Activated CD4-positive, alpha-beta T cell treated with anti-CD3 and anti-CD28 coated beads for 4 hours (primary cell): ENCODE measurements around the gene BBS9.
"Not testable (repeated sequence)": the region's sequence is repeated elsewhere in the genome, so short reads cannot be mapped to it uniquely, and the experiment has no call there.

ENCODE experiments used
- DNase-seq, 2 donors: peaks; one replicate each; pipeline ENCODE4 v3.0.0-alpha.2; 2020

BBS9 gene

GRCh38 chr7:33201821-33202220 is 72.5 kb downstream of the BBS9 start:
- DNase-seq: no peak

- DNase-seq: no peak
Observed at GRCh38 chr7:33210958-33211357, 81.6 kb downstream of the BBS9 start.

- DNase-seq: no peak
Observed at GRCh38 chr7:33212144-33212543, 82.8 kb downstream of the BBS9 start.

- DNase-seq: no peak
Observed at GRCh38 chr7:33215992-33216391, 86.6 kb downstream of the BBS9 start.

GRCh38 chr7:33217595-33217994 is 88.2 kb downstream of the BBS9 start:
- no peak for DNase-seq

- DNase-seq: not testable (repeated sequence)
Observed at GRCh38 chr7:33218841-33219535, 89.6 kb downstream of the BBS9 start.

- DNase-seq: no peak
Observed at GRCh38 chr7:33220231-33220630, 90.9 kb downstream of the BBS9 start.

GRCh38 chr7:33221390-33221789 is 92.0 kb downstream of the BBS9 start:
- no peak for DNase-seq

- no peak for DNase-seq
Observed at GRCh38 chr7:33232632-33233145, 103.3 kb downstream of the BBS9 start.

- no peak for DNase-seq
Observed at GRCh38 chr7:33233659-33234058, 104.3 kb downstream of the BBS9 start.

- DNase-seq: no peak
Observed at GRCh38 chr7:33237036-33237435, 107.7 kb downstream of the BBS9 start.

- DNase-seq: no peak
Observed at GRCh38 chr7:33243319-33243881, 114.0 kb downstream of the BBS9 start.

- no peak for DNase-seq
Observed at GRCh38 chr7:33248671-33249070, 119.3 kb downstream of the BBS9 start.

GRCh38 chr7:33250421-33250871 is 121.1 kb downstream of the BBS9 start:
- DNase-seq: no peak

- DNase-seq: no peak
Observed at GRCh38 chr7:33251301-33251700, 121.9 kb downstream of the BBS9 start.

GRCh38 chr7:33258491-33258951 is 129.2 kb downstream of the BBS9 start:
- DNase-seq: no peak

- no peak for DNase-seq
Observed at GRCh38 chr7:33261585-33261984, 132.2 kb downstream of the BBS9 start.

GRCh38 chr7:33262476-33262875 is 133.1 kb downstream of the BBS9 start:
- no peak for DNase-seq

- not testable (repeated sequence) for DNase-seq
Observed at GRCh38 chr7:33271839-33272371, 142.5 kb downstream of the BBS9 start.

GRCh38 chr7:33273356-33273755 is 144.0 kb downstream of the BBS9 start:
- DNase-seq: no peak

- no peak for DNase-seq
Observed at GRCh38 chr7:33276325-33276724, 147.0 kb downstream of the BBS9 start.

- DNase-seq: no peak
Observed at GRCh38 chr7:33276729-33277128, 147.4 kb downstream of the BBS9 start.

GRCh38 chr7:33278095-33278494 is 148.7 kb downstream of the BBS9 start:
- no peak for DNase-seq

- no peak for DNase-seq
Observed at GRCh38 chr7:33286501-33286900, 157.1 kb downstream of the BBS9 start.
